GM19099 (cell line): ENCODE measurements around the gene PFN3.
A peak's percentile ranks its signal among the peaks of the same experiment; 100 is the strongest.

Experiments used
- POLR2A ChIP-seq: IDR thresholded peaks from 3 replicates; pipeline ENCODE4 v1.6.1; 2011; ENCODE audit warnings: low read depth; ENCODE audit not compliant: insufficient read length; ENCODE audit errors: extremely low read depth

Gene PFN3

DNA sequence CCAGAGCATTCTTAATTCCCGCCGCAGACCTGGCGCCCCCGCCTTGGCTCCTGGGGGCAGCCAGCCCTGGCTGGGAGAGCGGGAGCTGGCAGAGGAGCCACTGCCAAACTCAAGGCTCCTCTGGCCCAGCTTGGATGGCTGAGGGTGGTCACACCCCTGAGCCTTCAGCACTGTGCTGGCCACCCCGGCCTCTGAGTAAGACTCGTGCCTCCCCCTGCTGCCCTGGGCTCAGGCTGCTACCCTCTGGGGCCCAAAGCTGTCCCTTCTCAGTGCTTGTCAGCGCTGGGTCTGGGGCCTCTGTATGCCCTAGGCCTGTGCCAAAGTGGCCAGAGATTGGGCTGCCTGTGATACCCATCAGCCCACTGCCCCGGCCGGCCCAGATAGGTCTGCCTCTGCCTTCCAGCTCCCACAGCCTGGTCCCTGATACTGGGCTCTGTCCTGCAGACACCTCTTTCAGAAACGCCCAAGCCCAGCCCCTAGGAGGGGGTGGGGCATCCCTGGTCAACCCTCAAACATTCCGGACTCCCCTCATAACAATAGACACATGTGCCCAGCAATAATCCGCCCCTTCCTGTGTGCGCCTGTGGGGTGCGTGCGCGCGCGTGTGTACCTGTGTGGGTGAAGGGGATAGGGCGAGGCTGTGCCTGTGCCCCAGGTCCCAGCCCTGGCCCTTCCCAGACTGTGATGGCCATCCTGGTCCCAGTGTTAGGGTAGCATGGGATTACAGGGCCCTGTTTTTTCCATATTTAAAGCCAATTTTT is 41.8 kb upstream of the PFN3 start:
- no peak for TF ChIP-seq POLR2A

GRCh38 chr5:177440990-177441780 is 40.7 kb upstream of the PFN3 start:
- TF ChIP-seq POLR2A = peak; percentile 19

GRCh38 chr5:177440211-177440989 is 39.9 kb upstream of the PFN3 start:
- TF ChIP-seq POLR2A = no peak

- no peak for TF ChIP-seq POLR2A
Measured at GRCh38 chr5:177439518-177440053, 39.1 kb upstream of the PFN3 start.

DNA sequence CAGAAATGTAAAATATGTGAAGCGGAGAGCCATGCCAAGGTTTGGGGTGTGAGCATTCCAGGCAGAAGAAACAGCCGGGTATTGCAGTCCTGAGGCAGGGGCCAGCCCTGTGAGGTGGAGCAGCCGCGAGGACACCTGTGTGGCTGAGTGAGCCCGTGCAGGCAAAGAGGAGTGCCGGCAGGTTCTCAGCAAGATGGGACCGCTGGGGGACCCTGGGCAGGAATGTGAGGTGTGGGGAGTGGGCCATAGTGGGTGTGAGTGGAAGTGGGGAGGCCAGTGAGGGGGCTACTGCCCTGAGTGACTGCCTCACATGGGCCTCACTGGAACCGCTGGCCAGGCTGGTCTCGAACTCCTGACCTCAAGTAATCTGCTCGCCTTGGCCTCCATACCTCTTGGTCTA is 38.0 kb upstream of the PFN3 start:
- no peak for TF ChIP-seq POLR2A

DNA sequence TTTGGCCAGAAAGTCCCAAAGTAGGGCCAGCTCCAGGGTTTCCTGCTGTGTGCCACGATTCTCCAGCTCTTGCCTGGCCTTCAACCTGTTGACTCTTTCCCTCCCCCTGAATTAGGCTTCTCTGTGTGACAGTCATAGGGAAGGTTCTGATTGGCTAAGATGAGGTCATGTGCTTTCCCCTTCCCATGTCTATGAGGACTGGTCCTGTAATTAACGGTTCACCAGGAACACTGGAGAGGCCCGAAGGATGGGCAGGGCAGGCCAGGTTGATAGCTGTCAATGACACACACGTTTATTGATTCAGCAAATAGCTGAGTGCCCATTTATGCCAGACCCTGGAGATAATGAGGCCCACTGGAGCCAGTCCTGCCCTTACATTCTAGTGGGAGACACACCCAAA is 37.2 kb upstream of the PFN3 start:
- TF ChIP-seq POLR2A = no peak

DNA sequence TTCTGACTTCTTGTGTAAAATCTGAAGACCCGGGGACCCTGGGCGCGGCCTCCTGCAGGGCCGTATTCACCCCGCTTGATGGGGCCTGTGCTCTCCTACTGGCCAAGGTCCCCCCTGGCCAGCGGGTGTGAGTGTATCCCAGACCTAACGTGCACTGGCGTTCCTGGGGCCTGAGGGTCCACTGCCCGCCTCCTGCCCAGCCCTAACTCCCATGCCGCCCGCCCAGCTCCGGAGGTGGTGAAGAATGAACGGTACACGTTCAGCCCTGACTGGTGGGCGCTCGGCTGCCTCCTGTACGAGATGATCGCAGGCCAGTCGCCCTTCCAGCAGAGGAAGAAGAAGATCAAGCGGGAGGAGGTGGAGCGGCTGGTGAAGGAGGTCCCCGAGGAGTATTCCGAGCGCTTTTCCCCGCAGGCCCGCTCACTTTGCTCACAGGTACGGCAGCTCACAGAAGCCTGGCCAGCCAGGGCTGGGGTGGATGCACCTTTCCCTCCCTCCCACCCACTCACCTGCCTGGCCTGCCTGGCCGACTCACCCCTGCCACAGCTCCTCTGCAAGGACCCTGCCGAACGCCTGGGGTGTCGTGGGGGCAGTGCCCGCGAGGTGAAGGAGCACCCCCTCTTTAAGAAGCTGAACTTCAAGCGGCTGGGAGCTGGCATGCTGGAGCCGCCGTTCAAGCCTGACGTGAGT is 35.5 kb upstream of the PFN3 start:
- TF ChIP-seq POLR2A = no peak

- TF ChIP-seq POLR2A = no peak
Measured at GRCh38 chr5:177434942-177435738, 34.7 kb upstream of the PFN3 start.

GRCh38 chr5:177434437-177434836 is 34.0 kb upstream of the PFN3 start:
- TF ChIP-seq POLR2A = no peak

DNA sequence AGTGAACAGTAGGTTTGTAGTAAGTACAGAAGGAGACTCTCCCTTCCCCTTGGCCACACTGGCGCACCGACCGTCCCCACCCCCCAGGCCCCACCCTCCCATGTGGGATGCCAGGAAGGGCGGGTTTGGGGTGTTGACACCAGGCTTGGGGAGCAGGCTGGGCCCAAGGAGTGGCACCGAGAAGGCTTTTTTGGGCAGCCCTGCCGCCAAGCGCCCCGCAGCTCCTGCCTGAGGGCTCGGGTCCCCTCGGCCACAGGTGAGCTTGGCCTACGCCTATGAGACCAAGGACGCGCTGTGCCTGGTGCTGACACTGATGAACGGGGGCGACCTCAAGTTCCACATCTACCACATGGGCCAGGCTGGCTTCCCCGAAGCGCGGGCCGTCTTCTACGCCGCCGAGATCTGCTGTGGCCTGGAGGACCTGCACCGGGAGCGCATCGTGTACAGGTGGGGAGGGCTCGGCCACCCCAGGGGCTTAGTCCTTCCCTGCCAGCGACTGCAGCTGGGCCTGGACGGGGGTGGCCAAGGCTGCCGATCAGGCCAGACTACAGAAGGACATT is 33.3 kb upstream of the PFN3 start:
- no peak for TF ChIP-seq POLR2A

- no peak for TF ChIP-seq POLR2A
Measured at GRCh38 chr5:177432839-177433657, 32.6 kb upstream of the PFN3 start.

DNA sequence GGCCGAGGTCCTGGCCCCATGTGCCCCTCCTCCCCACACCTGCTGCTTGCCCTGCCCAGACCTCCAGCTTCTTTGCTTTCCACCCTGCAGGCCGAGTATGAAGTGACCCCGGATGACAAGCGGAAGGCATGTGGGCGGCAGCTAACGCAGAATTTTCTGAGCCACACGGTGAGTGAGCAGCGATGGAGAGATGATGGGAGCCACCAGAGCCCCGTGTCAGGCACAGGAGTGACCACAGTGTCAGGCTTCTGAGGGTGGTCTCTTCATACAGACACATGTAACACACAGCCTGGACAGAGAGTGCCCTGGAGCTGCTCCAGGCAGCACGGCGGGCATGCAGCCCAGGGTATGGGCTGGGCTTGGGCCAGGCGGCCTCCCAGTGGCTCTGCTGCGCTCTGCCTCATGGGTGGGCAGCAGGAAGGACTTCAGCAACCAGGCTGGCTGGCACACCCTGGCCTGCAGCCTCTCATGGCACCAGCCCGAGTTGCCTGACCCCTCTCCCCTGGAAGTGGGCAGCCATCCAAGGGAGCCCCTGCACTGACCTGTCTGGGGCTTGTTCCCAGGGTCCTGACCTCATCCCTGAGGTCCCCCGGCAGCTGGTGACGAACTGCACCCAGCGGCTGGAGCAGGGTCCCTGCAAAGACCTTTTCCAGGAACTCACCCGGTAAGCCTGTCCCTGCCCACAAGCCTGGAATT is 31.8 kb upstream of the PFN3 start:
- TF ChIP-seq POLR2A = no peak
